Neutrophil (primary cell): ENCODE measurements around the gene COL2A1.

Source experiments
- H3K27ac ChIP-seq: fragments of 200-600 bp; sonication (generic); 2 replicates; pipeline ENCODE4 v1.5.1; 2016; ENCODE audit warnings: mild to moderate bottlenecking, moderate library complexity
- H3K27me3 ChIP-seq: fragments of 200-600 bp; sonication (generic); 2 replicates; pipeline ENCODE4 v1.6.0; 2016; ENCODE audit warnings: mild to moderate bottlenecking
- H3K36me3 ChIP-seq: fragments of 200-600 bp; sonication (generic); 2 replicates; pipeline ENCODE4 v1.5.1; 2017
- H3K4me1 ChIP-seq, 2 experiments: fragments of 200-600 bp in 1 of 2; sonication (generic) in 1 of 2; 1 replicate in 1 of 2; 2 replicates in 1 of 2; pipeline versions ENCODE4 v1.5.1 to v1.6.1; 2013 to 2016; ENCODE audit warnings: low read depth in 1 of 2, low read length in 1 of 2, mild to moderate bottlenecking in 1 of 2, moderate library complexity in 1 of 2; ENCODE audit not compliant: control insufficient read depth in 1 of 2, insufficient read depth in 1 of 2
- H3K4me3 ChIP-seq, 2 experiments: fragments of 200-600 bp in 1 of 2; sonication (generic) in 1 of 2; 1 replicate in 1 of 2; 2 replicates in 1 of 2; pipeline ENCODE4 v1.5.1; 2013 to 2016; ENCODE audit warnings: low read depth in 1 of 2, low read length in 1 of 2, mild to moderate bottlenecking in 1 of 2, moderate library complexity in 1 of 2
- H3K9me3 ChIP-seq: fragments of 200-600 bp; sonication (generic); 2 replicates; pipeline ENCODE4 v1.5.1; 2016
- TF ChIP-seq, protein P1 (sequence below): fragments of 200-600 bp; sonication (generic); IDR thresholded peaks from 2 replicates; pipeline ENCODE4 v1.5.1; 2016; ENCODE audit warnings: antibody characterized with exemption

Gene COL2A1

DNA sequence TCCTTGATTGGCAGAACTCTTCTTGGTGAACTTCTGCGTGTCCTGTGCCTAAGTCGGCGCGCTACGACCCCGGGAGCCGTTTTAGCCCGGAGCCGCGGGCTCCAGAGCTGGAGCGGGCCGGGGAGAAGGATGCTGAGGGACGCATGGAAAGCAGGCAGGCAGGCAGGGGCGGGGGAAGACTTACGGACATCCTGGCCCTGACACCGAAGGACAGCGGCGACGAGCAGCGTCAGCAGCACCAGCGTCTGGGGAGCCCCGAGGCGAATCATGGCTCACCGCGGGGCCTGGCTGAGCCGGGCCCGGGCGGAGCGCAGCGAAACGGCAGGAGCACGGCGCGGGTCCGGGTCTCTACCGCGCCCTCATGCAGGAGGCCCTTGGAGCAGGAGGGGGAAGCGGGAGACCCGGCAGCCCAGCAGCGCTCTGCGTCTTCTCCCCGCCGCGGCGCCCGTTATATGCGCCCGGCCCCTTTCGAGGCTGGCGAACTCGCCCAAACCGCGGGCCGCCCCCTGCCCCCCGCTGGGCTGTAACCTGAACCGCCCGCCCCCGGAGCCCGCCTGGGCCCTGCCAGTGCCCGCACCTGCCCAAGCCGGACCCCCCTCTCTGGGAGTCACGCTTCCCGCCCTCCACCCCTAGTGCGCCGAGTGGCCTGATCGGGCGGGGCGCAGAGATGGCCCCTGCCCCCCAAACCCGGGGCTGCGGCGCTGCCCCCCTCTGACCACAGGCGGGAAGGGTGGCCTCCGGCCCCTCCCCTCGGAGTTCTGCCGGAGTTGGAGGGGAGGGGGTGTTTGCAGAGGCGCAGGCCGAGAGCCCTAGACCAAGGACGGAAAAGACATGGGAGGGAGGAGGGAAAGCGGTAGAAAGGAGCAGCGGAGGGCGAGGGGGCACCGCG, at the start of gene COL2A1:
Gene COL2A1, minus strand, starts transcription at position 424 of the 889 bp plus-strand sequence. Its CDS starts 155 bp downstream, at position 269.
- TF ChIP-seq, protein P1, sequence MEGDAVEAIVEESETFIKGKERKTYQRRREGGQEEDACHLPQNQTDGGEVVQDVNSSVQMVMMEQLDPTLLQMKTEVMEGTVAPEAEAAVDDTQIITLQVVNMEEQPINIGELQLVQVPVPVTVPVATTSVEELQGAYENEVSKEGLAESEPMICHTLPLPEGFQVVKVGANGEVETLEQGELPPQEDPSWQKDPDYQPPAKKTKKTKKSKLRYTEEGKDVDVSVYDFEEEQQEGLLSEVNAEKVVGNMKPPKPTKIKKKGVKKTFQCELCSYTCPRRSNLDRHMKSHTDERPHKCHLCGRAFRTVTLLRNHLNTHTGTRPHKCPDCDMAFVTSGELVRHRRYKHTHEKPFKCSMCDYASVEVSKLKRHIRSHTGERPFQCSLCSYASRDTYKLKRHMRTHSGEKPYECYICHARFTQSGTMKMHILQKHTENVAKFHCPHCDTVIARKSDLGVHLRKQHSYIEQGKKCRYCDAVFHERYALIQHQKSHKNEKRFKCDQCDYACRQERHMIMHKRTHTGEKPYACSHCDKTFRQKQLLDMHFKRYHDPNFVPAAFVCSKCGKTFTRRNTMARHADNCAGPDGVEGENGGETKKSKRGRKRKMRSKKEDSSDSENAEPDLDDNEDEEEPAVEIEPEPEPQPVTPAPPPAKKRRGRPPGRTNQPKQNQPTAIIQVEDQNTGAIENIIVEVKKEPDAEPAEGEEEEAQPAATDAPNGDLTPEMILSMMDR, result no peak
- Histone ChIP-seq H3K27me3 (peaks cover 100% of the 10 kb centered on the region), H3K9me3 (no peaks in the 10 kb centered on the region), H3K4me1 (peaks cover 13 to 16% of the 10 kb centered on the region in 2 experiments), H3K36me3 (no peaks in the 10 kb centered on the region), H3K4me3 (no peak within 1 kb of the TSS), H3K27ac (no peak within 1 kb of the TSS)

DNA sequence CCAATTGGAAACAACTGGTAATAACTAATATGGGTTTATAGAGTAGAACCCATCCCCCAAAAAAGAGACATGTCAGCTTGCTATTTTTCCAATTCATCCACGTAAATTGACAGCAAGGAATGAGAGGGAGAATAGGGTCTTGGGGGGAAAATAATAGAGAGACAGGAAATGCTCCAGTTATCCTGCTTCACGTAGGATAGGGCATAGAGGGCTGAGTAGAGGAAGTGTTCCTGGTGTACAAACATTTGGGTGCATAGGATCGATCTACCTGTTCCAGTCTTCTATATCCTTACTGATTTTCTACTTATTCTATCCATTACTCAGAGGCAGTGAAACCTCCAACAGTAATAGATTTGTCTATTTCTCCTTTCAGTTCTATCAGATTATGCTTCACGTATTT, 49.6 kb upstream of the COL2A1 start:
- Histone ChIP-seq H3K36me3 (peaks cover 25% of the 10 kb centered on the region), H3K4me1 (no peaks in the 10 kb centered on the region), H3K27ac (no peak overlapping the region), H3K4me3 (no peak overlapping the region), H3K9me3 (no peaks in the 10 kb centered on the region), H3K27me3 (no peaks in the 10 kb centered on the region)
- TF ChIP-seq, protein P1, result no peak

DNA sequence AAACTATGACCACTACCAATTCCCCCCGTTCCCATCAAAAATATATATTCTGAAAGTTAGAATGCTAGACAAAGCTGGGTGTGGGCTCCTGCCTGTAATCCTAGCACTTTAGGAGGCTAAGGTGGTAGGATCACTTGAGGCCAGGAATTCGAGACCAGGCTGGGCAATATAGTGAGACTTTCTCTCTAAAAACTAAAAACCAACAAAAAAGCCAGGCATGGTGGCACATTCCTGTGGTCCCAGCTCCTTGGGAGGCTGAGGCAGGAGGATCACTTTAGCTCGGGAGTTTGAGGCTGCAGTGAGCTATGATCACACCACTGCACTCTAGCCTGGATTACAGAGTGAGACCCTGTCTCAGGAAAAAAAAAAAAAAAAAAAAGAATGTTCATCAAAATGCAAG, 48.8 kb upstream of the COL2A1 start:
- TF ChIP-seq, protein P1, result no peak
- H3K27ac ChIP-seq, result no peak overlapping the region

DNA sequence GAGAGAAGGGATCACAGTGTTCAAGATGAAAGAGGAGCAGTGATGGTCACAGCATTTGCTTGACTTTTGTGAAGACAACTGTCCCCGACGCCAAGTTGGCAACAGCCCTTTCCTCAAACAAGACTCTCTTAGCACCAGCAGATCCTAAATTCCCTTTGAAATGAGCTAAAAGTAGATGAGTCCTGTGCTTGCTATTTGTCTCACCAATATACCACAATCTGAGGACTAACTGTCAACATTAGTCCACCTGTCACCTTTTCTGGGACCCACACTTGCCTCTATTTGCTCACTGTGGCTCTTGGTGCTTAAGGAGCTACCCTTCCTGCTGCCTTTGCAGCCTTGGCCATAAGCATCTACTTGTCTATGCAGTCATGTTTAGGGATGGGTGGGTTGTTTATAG, 47.4 kb upstream of the COL2A1 start:
- Histone ChIP-seq H3K4me3 (no peak overlapping the region), H3K36me3 (peaks cover 48% of the 10 kb centered on the region), H3K9me3 (no peaks in the 10 kb centered on the region), H3K27ac (no peak overlapping the region), H3K27me3 (no peaks in the 10 kb centered on the region), H3K4me1 (no peaks in the 10 kb centered on the region)
- TF ChIP-seq, protein P1, result no peak

More for the DNA sequence above, 48.8 kb upstream of the COL2A1 start:
- no peak overlapping the region for H3K4me3 ChIP-seq
- H3K27me3 ChIP-seq, result no peaks in the 10 kb centered on the region
- no peaks in the 10 kb centered on the region for H3K4me1 ChIP-seq
- H3K9me3 ChIP-seq, result no peaks in the 10 kb centered on the region
- peaks cover 33% of the 10 kb centered on the region for H3K36me3 ChIP-seq

DNA sequence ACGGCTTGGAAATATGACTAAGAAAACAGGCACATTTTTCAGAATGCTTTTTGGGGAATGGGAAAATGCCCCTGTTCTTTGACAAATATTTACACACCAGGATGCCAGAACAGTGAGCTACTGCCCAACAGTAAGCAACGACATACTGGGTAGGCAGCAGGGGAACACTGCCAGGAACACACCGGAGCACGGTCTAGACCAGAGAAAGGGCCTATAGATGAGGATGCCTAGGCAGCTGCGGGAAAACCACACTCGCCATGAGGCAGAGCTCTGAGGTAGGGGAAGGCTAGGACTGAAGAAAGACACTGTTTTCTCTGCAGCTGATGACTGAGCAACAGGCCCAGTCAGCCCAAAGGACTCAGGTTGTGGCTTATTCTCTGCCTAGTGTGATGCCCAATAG, 45.9 kb upstream of the COL2A1 start:
- H3K9me3 ChIP-seq, result no peaks in the 10 kb centered on the region
- peaks cover 60% of the 10 kb centered on the region for H3K36me3 ChIP-seq
- no peaks in the 10 kb centered on the region for H3K4me1 ChIP-seq

More for the DNA sequence above, 45.9 kb upstream of the COL2A1 start:
- Histone ChIP-seq H3K27me3 (no peaks in the 10 kb centered on the region), H3K27ac (no peak overlapping the region), H3K4me3 (no peak overlapping the region)
- TF ChIP-seq, protein P1, result no peak
